ENCODE measurements around the gene TRAF2.
"Not testable (repeated sequence)": the region's sequence is repeated elsewhere in the genome, so short reads cannot be mapped to it uniquely, and the experiment has no call there.

Gene TRAF2

DNA sequence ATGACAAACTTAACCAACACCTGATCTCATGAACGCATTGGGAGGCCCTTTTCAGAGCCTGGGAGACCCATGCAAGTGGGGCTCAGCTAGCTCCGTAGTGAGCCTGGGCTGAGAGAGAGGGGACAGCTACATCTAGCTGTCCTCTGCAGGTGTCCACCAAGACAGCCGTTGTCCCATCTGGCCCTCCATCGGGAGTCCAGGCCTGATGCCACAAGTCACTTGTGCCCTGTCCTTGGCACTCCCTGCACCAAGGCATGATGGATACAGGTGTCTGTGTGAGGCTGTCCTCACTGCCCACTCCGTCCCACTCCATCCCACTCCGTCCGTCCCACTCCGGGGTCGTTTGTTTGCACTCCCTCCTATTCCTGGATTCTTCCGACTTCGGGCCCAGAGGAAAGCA lies 17.7 kb upstream of the TRAF2 start:
- FAIRE-seq (no peak), DNase-seq (ENCODE audit: insufficient read length, low spot score) (no peak)
- TF ChIP-seq, protein P1, sequence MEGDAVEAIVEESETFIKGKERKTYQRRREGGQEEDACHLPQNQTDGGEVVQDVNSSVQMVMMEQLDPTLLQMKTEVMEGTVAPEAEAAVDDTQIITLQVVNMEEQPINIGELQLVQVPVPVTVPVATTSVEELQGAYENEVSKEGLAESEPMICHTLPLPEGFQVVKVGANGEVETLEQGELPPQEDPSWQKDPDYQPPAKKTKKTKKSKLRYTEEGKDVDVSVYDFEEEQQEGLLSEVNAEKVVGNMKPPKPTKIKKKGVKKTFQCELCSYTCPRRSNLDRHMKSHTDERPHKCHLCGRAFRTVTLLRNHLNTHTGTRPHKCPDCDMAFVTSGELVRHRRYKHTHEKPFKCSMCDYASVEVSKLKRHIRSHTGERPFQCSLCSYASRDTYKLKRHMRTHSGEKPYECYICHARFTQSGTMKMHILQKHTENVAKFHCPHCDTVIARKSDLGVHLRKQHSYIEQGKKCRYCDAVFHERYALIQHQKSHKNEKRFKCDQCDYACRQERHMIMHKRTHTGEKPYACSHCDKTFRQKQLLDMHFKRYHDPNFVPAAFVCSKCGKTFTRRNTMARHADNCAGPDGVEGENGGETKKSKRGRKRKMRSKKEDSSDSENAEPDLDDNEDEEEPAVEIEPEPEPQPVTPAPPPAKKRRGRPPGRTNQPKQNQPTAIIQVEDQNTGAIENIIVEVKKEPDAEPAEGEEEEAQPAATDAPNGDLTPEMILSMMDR (IDR thresholded peaks at IDR 0.05; ENCODE audit: insufficient read depth, missing control alignments), result no peak

DNA sequence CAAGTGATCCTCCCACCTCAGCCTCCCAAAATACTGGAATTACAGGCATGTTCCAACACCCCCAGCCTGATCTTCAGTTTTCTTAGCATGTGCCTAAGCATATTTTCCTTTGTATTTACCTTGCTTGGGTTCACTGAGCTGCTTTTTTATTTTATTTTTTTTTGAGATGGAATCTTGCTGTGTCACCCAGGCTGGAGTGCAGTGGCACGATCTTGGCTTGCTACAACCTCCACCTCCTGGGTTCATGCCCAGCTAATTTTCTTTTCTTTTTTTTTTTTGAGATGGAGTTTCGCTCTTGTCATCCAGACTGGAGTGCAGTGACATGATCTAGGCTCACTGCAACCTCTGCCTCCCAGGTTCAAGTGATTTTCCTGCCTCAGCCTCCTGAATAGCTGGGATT lies 16.7 kb upstream of the TRAF2 start:
- FAIRE-seq; DNase-seq (ENCODE audit: insufficient read length, low spot score): not testable (repeated sequence)

DNA sequence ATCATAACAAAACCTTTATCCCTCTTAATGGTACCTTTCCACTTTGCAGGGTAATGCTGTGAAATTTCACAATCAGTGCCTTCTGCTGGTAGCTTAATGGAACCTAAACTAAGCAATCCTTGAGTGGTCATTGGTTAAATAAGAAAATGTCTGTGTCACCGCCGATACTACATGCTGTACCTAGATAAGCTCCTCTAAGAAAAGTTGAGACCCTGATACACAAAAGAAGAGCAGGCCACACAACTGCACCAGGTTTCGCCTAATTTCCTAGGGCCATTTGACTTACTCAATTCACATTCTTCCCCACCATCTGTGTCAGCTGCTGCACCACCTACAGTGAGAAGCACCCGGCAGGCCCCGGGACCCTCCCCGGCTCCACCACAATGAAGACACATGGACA lies 11.2 kb upstream of the TRAF2 start:
- TF ChIP-seq, protein P1 (IDR thresholded peaks at IDR 0.05; ENCODE audit: insufficient read depth, missing control alignments), result no peak
- FAIRE-seq (no peak), DNase-seq (ENCODE audit: insufficient read length, low spot score) (no peak)

DNA sequence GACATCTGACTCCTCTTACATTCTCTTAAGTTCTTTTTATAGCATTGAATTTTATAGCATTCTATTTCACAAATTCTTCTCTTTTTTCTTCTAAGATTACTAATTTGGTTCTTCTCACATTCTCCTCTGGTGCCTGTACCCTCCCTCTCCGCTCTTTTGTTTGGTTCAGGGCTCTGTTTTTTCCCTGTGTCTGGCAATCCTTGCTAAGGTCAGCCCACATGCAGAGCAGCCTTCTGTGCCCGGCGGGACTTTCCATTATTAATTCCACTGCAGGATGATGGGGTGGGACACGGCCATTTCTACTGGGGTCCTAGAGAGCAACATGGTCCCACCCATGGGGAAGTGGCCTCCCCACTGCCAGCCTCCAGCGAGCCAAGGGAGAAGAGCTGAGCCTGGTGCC lies 9.8 kb upstream of the TRAF2 start:
- DNase-seq (ENCODE audit: insufficient read length, low spot score) (no peak), FAIRE-seq (no peak)
- TF ChIP-seq, protein P1 (IDR thresholded peaks at IDR 0.05; ENCODE audit: insufficient read depth, missing control alignments), result no peak

DNA sequence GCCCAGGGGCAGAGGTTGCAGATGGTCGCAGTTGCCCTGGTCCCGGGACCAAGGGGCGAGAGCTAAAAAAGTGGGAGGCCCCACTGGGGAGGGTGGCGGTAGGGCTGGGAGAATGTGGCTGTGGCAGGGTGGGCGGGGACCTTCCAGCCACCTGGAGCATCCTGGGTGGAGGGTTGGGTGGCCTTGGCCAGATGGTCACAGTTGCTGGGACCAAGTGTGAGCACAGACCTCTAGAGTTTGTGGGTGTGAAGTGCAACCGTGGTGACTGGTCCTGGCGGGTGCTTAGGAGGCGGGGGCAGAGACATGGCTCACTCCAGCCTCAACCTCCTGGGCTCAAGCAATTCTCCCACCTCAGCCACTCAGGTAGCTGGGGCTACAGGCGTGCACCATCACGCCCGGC lies 5.7 kb upstream of the TRAF2 start:
- FAIRE-seq (no peak), DNase-seq (ENCODE audit: insufficient read length, low spot score) (no peak)
- TF ChIP-seq, protein P1 (IDR thresholded peaks at IDR 0.05; ENCODE audit: insufficient read depth, missing control alignments), result no peak

DNA sequence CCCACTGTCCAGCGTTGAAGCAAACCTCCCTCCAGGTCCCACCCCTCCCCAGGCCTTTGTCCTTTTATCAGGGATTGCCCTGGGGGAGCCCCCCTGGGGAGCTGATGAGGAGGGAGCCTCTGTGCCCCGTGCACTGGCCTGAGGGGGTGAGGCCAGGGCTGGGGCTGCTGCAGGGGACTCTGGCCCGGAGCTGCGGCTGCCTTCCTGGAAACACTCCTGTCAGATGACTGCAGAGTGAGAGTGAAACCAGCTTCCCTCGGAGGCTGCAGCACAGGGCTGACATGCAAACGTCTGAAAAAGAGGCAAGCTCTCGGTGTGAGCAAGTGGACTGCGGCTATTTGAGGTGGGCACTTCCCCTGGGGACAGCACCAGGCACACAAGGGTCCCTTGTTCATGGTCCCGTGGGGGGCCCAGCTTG lies 4.6 kb upstream of the TRAF2 start:
- no peak for FAIRE-seq
- no peak for DNase-seq (ENCODE audit: insufficient read length, low spot score)
- TF ChIP-seq, protein P1 (IDR thresholded peaks at IDR 0.05; ENCODE audit: insufficient read depth, missing control alignments), result no peak

DNA sequence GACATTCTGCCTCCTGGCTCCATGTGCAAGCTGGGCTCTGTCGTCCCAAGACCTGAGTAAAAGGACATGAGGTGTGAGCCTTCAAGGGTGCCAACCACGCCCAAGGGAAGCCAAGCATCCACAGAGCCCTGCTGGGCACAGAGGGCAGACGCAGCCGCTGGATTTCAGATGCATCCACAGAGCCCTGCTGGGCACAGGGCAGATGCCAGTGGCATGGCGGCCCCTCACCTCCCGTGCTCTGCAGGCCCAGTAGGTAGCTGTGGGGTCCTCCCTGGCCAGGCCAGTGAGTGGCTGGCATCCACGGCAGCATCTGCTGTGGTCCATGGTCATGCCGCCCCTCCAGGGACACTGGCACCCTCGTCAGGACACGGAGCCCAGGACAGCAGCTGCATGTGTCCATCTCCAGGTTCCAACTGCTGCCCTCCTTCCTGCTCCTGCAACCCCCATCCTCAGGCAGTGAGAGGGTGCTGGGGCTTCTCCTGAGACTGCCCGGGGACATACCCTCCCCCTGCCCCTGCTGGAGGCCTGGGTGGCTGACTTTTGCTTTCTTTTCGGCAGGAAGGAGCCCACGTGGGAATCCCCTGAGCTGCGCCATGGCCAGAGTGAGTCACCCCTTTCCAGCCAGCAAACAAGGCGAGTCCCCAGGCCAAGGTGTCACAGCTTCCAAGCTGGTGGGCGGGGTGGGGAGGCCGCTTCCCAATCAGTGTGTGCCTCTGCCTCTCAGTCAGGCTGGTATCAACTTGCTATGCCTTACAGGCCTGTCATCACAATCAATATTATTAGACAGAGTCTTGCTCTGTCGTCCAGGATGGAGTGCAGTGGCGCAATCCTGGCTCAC lies 4.0 kb upstream of the TRAF2 start:
- DNase-seq (ENCODE audit: insufficient read length, low spot score) (no peak), FAIRE-seq (no peak)
- TF ChIP-seq, protein P1 (IDR thresholded peaks at IDR 0.05; ENCODE audit: insufficient read depth, missing control alignments), result no peak

DNA sequence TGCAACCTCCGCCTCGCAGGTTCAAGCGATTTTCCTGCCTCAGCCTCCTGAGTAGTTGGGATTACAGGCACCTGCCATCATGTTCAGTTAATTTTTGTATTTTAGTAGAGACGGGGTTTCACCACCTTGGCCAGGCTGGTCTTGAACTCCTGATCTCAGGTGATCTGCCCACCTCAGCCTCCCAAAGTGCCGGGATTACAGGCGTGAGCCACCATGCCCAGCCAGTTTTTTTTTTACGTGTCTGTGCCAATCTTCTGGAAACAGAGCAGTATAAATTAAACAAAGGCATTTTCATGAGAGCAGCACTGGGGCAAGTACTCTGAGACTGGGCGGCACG lies 3.4 kb upstream of the TRAF2 start:
- not testable (repeated sequence) for FAIRE-seq; DNase-seq (ENCODE audit: insufficient read length, low spot score)

DNA sequence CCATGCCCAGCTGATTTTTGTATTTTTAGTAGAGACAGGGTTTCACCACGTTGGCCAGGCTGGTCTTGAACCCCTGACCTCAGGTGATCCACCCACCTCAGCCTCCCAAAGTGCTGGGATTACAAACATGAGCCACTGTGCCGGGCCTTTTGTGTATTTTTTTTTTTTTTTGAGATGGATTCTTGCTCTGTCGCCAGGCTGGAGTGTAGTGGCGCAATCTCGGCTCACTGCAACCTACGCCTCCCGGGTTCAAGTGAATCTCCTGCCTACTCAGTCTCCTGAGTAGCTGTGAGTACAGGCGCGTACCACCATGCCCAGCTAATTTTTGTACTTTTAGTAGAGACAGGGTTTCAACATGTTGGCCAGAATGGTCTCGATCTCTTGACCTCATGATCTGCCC lies 2.6 kb upstream of the TRAF2 start:
- FAIRE-seq; DNase-seq (ENCODE audit: insufficient read length, low spot score): not testable (repeated sequence)
